Measurements from ENCODE around the gene NKD2.

Gene NKD2

DNA sequence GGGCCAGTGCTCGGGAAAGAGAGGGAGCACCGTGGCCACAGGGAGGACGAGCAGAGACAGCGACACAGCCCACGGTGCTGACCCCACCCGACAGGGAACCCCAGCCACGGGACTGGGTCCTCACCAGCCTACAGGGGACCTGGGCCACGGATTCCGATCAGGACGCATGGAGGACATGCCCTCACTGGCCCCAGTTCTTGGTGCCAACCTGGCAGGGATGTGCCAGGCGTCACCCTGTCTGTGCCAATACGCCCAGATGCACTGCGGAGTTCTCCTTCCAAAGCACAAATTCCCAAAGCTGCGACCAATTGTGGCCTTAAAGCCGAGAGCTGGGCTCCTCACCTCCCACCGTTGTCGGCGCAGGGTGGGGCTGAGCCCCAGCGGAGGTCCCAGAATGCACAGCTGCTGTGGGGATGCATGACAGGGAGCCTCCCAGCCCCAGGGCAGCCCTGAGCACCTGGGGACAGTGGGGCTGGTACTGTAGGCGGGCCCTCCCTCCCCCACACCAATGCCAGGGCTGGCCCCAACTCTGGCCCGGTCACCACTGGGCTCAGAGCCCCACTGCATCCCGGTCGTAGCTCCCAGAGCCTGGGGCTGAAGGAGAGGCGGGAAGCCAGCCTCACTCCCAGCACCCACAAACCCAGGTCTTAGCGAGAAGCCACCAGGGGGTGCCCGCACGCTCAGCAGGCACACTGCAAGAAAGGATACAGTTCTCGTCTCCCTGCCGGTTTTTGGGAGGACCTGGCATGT is 44.2 kb downstream of the NKD2 start:
- TF ChIP-seq, protein P1, sequence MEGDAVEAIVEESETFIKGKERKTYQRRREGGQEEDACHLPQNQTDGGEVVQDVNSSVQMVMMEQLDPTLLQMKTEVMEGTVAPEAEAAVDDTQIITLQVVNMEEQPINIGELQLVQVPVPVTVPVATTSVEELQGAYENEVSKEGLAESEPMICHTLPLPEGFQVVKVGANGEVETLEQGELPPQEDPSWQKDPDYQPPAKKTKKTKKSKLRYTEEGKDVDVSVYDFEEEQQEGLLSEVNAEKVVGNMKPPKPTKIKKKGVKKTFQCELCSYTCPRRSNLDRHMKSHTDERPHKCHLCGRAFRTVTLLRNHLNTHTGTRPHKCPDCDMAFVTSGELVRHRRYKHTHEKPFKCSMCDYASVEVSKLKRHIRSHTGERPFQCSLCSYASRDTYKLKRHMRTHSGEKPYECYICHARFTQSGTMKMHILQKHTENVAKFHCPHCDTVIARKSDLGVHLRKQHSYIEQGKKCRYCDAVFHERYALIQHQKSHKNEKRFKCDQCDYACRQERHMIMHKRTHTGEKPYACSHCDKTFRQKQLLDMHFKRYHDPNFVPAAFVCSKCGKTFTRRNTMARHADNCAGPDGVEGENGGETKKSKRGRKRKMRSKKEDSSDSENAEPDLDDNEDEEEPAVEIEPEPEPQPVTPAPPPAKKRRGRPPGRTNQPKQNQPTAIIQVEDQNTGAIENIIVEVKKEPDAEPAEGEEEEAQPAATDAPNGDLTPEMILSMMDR (IDR thresholded peaks at IDR 0.05; ENCODE audit: extremely low read depth, missing control alignments): no peak
- DNase-seq (ENCODE audit: low spot score): no peak

DNA sequence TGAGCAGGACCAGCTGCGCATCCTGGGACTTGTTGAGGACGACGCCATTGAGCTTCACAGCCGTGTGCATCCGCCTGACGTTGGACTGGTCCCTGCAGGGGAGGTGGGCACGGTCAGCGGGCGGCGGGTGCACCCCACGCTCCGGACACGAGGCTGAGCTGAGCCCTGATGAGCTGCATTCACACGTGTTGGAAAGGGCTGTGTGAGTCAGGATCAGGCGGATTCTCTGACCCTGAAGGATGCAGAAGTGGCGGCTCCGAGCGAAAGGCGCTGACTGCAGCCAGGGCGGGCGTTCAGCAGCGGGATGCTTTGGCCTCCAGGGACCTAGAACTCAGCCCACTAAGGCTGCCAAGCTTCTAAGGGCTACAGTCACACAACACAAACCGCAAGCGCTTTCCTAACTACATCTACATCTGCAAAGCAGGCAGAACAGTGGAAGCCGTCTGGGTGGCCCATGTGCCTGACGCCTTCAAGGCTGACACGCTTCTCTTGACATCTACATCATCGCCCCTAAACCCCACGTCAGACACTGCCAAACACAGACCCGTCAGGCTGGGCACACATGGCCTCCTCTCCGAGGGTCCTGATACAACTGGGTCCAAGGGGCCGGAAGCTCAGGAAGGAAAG is 44.9 kb downstream of the NKD2 start:
- TF ChIP-seq, protein P1 (IDR thresholded peaks at IDR 0.05; ENCODE audit: extremely low read depth, missing control alignments): no peak
- DNase-seq (ENCODE audit: low spot score): no peak

DNA sequence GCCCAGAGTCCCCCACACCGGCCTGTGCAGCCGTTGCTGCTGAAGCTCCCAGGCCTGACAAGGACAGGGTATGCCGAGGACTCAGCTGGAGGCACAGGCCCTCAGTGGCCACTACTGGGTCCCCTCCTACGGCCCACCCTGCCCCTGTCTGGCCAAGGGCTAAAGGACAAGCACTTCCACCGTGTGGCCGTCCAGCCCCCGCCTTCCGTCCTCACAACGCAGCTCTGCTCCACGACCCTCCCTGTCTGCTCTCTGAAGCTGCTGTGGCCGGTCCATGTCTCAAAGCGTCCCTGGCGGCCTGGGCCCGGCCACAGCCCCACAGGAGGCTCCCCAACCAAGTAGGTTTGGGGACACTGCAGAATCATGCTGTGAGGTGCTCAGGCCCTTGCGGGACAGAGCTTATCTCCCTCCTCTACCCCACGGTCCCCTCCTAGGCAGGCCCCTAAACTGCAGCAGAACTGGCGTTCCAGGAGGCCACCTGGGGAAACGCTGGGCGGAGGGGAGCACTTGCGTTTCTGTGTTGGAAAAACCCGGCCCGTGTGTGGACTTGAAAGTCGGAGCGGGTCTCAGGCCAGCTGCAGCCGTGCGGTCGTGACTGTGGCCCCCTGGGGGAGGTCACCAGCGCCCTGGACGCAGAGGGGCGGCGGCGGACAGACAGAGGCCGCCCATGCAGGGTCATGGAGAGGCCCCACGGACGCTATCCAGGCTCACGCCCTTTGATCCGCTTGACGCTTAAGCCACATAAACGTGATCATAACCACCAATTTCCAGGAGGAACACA is 45.6 kb downstream of the NKD2 start:
- DNase-seq (ENCODE audit: low spot score): no peak
- TF ChIP-seq, protein P1 (IDR thresholded peaks at IDR 0.05; ENCODE audit: extremely low read depth, missing control alignments): no peak

DNA sequence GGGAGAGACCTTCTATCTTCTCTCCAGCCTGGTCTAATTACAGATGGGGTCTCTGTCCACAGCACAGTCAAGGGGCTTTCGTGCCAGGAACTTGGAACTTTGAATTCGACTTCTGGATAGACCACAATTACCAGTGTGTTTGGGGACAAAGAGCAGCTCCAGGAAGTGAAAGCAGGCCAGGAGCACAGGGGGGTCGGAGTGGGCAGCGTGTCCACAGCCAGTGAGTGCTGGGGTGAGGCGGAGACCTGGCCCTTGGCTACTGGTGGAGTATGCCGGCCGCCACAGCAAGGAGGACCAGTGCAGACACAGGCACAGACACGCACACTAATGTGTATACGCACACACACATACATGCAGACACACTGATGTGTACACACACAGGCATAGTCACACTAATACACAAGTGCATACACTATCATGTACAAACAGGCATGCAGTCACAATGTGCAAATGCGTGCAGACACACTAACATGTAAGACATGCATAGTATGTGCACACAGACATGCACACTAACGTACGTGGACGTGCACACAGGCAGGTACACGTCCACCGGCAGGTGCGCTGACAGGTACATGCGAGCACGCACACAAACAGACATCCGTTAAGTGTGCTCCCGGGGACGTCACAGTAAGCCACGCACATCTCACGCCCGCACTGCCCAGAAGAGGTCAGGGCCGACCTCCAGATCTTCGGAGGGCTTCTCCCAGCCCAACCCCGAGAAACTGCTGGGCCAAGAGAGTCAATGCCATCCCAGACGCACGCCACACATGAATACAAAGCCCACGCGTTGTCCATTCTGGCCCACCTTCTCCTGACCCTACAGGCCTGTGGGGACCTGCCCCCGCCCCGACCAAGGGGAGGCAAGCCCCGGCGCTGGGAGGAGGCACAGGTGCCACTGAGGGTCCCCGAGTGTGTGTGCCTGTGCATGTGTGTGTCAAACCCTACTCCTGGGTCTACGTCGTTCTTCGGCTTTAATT is 46.5 kb downstream of the NKD2 start:
- DNase-seq (ENCODE audit: low spot score): no peak
- TF ChIP-seq, protein P1 (IDR thresholded peaks at IDR 0.05; ENCODE audit: extremely low read depth, missing control alignments): no peak

DNA sequence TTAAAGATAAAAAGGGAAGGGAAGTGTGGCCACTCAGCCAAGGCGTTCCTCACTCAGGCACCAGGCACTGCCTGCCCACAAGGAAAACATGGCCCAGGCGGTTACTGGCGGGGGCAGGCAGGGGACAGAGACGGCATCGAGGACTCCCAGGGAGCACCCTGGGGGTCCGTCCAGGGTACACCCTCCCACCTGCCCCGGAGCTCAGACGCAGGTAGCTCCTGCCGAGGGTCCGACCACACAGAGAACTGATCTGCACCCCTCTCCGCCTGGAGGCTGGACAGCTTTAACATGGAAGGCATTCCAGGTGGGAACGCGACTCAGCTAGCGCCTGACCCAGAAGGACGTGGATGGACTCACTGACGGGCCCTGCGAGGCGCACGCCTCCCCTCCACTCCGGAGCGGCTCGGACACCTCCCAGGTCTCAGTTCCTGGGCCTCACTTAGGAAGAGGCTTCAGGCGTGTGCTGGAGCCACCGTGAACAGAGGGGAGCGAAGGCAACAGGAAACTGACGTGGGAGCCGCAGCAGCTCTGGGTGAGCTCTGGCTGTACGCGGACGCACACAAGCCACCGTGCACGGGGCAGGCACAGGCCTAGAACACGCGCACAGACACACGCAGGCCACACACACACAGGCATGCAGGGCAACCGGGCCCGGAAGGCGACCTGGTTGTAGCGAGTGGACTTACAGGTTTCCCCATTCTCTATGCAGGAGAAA is 47.5 kb downstream of the NKD2 start:
- DNase-seq (ENCODE audit: low spot score): no peak
- TF ChIP-seq, protein P1 (IDR thresholded peaks at IDR 0.05; ENCODE audit: extremely low read depth, missing control alignments): no peak

DNA sequence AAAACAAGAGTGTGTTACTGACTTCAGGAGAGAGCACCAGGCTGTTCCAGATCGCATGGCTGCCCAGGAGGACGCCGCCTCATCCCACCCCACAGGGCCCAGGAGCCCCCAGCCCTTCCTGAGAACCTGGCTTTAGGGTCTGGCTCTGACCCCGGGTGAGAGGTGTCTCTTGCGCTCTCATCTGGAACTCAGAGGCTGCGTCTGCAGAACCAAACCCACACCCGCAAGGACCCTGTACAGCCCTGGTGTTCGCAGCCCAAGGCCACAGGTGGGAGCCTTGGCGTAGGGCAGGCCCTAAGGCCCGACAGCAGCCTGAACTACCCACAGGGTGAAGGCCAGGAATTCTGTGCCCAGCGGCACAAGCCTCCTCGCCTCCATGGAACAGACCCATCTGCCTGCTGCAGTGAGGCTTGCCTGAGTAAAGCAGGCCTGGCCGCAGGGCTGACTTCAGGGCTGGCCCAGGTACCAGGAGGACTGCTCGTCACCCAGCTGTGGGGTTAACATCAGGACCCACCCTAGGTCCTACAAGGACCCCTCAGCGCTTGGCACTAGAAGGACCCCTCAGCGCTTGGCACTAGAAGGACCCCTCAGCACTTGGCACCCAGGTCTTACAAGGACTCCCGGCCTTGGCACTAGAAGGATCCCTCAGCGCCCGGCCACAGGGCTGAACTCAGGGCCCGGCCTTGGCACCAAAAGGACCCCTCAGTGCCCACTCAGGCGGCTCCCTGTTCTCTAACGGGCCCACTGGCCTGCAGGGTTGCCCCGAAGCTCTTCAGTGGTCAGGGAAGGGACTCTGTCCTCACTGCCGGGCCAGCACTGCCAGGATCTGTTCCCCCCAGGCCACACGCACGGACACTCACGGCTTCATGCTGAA is 48.2 kb downstream of the NKD2 start:
- TF ChIP-seq, protein P1 (IDR thresholded peaks at IDR 0.05; ENCODE audit: extremely low read depth, missing control alignments): no peak
- DNase-seq (ENCODE audit: low spot score): no peak
